DOHH2 (cell line): ENCODE measurements around the gene SLC39A1.

Source experiments
- EZH2phosphoT487 ChIP-seq: fragments of 200-600 bp; sonication (generic); IDR thresholded peaks from 2 replicates; pipeline ENCODE4 v1.6.1; 2017; ENCODE audit warnings: borderline replicate concordance, mild to moderate bottlenecking, antibody characterized with exemption, low read length, moderate library complexity, mixed read lengths
- TF ChIP-seq, protein P1 (sequence below): fragments of 200-600 bp; sonication (generic); IDR thresholded peaks from one replicate; pipeline ENCODE4 v1.5.1; 2014; ENCODE audit warnings: antibody characterized with exemption, mild to moderate bottlenecking, low read depth, low read length; ENCODE audit not compliant: poor library complexity, severe bottlenecking

DNA sequence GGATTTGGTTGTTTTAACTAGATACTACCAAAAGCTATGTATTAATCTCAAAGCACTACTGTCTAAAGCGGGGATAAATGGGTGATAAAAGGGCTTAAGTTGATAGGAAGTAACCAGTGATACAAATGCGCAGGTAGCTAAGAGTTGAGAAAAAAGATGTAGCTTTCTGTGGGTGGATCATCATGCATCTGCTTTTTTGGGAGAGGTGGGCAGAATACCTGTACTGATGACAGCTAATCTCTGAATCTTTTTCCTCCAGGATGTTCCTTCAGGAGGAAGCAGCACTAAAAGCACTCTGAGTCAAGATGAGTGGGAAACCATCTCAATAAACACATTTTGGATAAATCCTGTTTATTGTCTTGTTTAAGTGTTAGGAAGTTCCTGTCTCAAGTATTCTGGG, 28.5 kb upstream of the SLC39A1 start:
- TF ChIP-seq, protein P1, sequence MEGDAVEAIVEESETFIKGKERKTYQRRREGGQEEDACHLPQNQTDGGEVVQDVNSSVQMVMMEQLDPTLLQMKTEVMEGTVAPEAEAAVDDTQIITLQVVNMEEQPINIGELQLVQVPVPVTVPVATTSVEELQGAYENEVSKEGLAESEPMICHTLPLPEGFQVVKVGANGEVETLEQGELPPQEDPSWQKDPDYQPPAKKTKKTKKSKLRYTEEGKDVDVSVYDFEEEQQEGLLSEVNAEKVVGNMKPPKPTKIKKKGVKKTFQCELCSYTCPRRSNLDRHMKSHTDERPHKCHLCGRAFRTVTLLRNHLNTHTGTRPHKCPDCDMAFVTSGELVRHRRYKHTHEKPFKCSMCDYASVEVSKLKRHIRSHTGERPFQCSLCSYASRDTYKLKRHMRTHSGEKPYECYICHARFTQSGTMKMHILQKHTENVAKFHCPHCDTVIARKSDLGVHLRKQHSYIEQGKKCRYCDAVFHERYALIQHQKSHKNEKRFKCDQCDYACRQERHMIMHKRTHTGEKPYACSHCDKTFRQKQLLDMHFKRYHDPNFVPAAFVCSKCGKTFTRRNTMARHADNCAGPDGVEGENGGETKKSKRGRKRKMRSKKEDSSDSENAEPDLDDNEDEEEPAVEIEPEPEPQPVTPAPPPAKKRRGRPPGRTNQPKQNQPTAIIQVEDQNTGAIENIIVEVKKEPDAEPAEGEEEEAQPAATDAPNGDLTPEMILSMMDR, result no peak
- TF ChIP-seq EZH2phosphoT487, result no peak
